Uterus (tissue), 2 donors: ENCODE data around the gene OXCT2.

Experiments
- CTCF ChIP-seq, 4 experiments: fragments of 200-600 bp in 2 of 4; fragments of 450-650 bp in 2 of 4; sonication (generic) in 2 of 4; IDR thresholded peaks; one replicate each; pipeline ENCODE4 v1.5.1; 2016 to 2019; ENCODE audit warnings: antibody characterized with exemption in 4 of 4, mild to moderate bottlenecking in 2 of 4, moderate library complexity in 1 of 4
- POLR2A ChIP-seq, 2 donors: fragments of 450-650 bp; IDR thresholded peaks; one replicate each; pipeline ENCODE4 v1.6.1; 2016; ENCODE audit warnings: antibody characterized with exemption in 2 of 2, mild to moderate bottlenecking in 1 of 2, moderate library complexity in 1 of 2

- TF ChIP-seq CTCF (IDR thresholded peaks at IDR 0.05) (no peak), POLR2A (IDR thresholded peaks at IDR 0.05) (no peak)
Observed at GRCh38 chr1:39722495-39722894, 48.7 kb downstream of the OXCT2 start.
